Liver (tissue), 9 donors: ENCODE results near the gene NIT1. TPM values are rescaled to one million over a fixed set of nuclear protein-coding genes. Genes with fewer than 3 reads are reported as not detected.

Experiments used
- DNase-seq: peaks from one replicate; pipeline ENCODE4 v3.0.0-alpha.2; 2017; ENCODE audit warnings: low spot score
- H3K27ac ChIP-seq, 2 donors: one replicate each; pipeline ENCODE4 v1.7.0; 2013; ENCODE audit warnings: inconsistent platforms in 2 of 2, low read length in 2 of 2, control low read depth in 1 of 2, low read depth in 1 of 2, mild to moderate bottlenecking in 1 of 2
- H3K27me3 ChIP-seq, 4 donors: one replicate each; pipeline versions ENCODE4 v1.6.1 to v1.7.0; 2013; ENCODE audit warnings: low read length in 3 of 4, inconsistent platforms in 1 of 4, mild to moderate bottlenecking in 1 of 4, moderate library complexity in 1 of 4; ENCODE audit not compliant: control insufficient read depth in 4 of 4, insufficient read depth in 4 of 4
- H3K36me3 ChIP-seq, 4 donors: one replicate each; pipeline versions ENCODE4 v1.6.1 to v1.7.0; 2013; ENCODE audit warnings: low read length in 3 of 4, mild to moderate bottlenecking in 3 of 4, low read depth in 1 of 4, moderate library complexity in 1 of 4; ENCODE audit not compliant: control insufficient read depth in 4 of 4, insufficient read depth in 3 of 4
- H3K4me1 ChIP-seq, 4 donors: one replicate each; pipeline versions ENCODE4 v1.6.1 to v1.7.0; 2013; ENCODE audit warnings: low read length in 3 of 4, mild to moderate bottlenecking in 3 of 4, moderate library complexity in 1 of 4; ENCODE audit not compliant: control insufficient read depth in 4 of 4, insufficient read depth in 4 of 4
- H3K4me3 ChIP-seq, 3 donors: one replicate each; pipeline versions ENCODE4 v1.6.1 to v1.7.0; 2013; ENCODE audit warnings: low read length in 3 of 3, control low read depth in 1 of 3, low read depth in 1 of 3, mild to moderate bottlenecking in 1 of 3
- H3K9ac ChIP-seq, 2 donors: one replicate each; pipeline ENCODE4 v1.7.0; 2013; ENCODE audit warnings: low read length in 2 of 2, mild to moderate bottlenecking in 2 of 2, moderate library complexity in 2 of 2, control low read depth in 1 of 2, low read depth in 1 of 2
- H3K9me3 ChIP-seq, 4 donors: one replicate each; pipeline versions ENCODE4 v1.6.1 to v1.7.0; 2013; ENCODE audit warnings: low read length in 3 of 4; ENCODE audit not compliant: control insufficient read depth in 4 of 4
- EGR1 ChIP-seq, 2 donors: IDR thresholded peaks; 2 replicates each; pipeline ENCODE4 v1.6.1; 2016 to 2018; ENCODE audit warnings: antibody characterized with exemption in 2 of 2, low read depth in 2 of 2
- FOXA1 ChIP-seq: IDR thresholded peaks from 2 replicates; pipeline ENCODE4 v1.6.1; 2016; ENCODE audit warnings: antibody characterized with exemption
- GABPA ChIP-seq, 2 donors: IDR thresholded peaks in 1 of 2; conservative IDR thresholded peaks in 1 of 2; 2 replicates each; pipeline ENCODE4 v1.6.1; 2016; ENCODE audit warnings: antibody characterized with exemption in 2 of 2, mild to moderate bottlenecking in 1 of 2, moderate library complexity in 1 of 2
- HNF4A ChIP-seq, 2 donors: conservative IDR thresholded peaks; 2 replicates each; pipeline ENCODE4 v1.6.1; 2016; ENCODE audit warnings: antibody characterized with exemption in 2 of 2, mild to moderate bottlenecking in 2 of 2
- HNF4G ChIP-seq: IDR thresholded peaks from 2 replicates; pipeline ENCODE4 v1.6.1; 2016; ENCODE audit warnings: antibody characterized with exemption
- JUND ChIP-seq, 2 donors: IDR thresholded peaks; 2 replicates each; pipeline ENCODE4 v1.6.1; 2016; ENCODE audit warnings: antibody characterized with exemption in 2 of 2
- RAD21 ChIP-seq, 2 donors: IDR thresholded peaks; 2 replicates each; pipeline ENCODE4 v1.6.1; 2016; ENCODE audit warnings: antibody characterized with exemption in 2 of 2, mild to moderate bottlenecking in 2 of 2
- RXRA ChIP-seq, 2 donors: IDR thresholded peaks; 2 replicates each; pipeline ENCODE4 v1.6.1; 2017 to 2018; ENCODE audit warnings: antibody characterized with exemption in 2 of 2, mild to moderate bottlenecking in 1 of 2
- SP1 ChIP-seq: IDR thresholded peaks from 2 replicates; pipeline ENCODE4 v1.6.1; 2018; ENCODE audit warnings: antibody characterized with exemption, mild to moderate bottlenecking
- TAF1 ChIP-seq: conservative IDR thresholded peaks from 2 replicates; pipeline ENCODE4 v1.6.1; 2016; ENCODE audit warnings: antibody characterized with exemption, mild to moderate bottlenecking
- YY1 ChIP-seq: IDR thresholded peaks from 2 replicates; pipeline ENCODE4 v1.6.1; 2016; ENCODE audit warnings: antibody characterized with exemption, mild to moderate bottlenecking
- WGBS: extraction: QIAGEN DNeasy Blood & Tissue Kit; methylation state at CpG from one replicate; pipeline ENCODE4 v1.1.7; 2013; 5-methylcytosine and 5-hydroxymethylcytosine counted together
- polyA plus RNA-seq, 2 donors: library from polyadenylated mRNA; stranded (reverse) in 1 of 2; unstranded in 1 of 2; fragments of 200-250 nt in 1 of 2; fragments of >200 nt in 1 of 2; fragmentation: Nextera tagmentation in 1 of 2; extraction: Ambion mirVana in 1 of 2; gene quantifications; one replicate each; pipeline versions ENCODE4 v1.2.1 to v1.2.3, GENCODE V29; 2013 to 2015
- total RNA-seq, 2 donors: library from RNA; depleted of rRNA; stranded (reverse); fragments of >200 nt; gene quantifications; one replicate each; pipeline ENCODE4 v1.2.3, GENCODE V29; 2014
- TF ChIP-seq, protein P1 (sequence below): IDR thresholded peaks from 2 replicates; pipeline ENCODE4 v1.6.1; 2016; ENCODE audit warnings: antibody characterized with exemption
- TF ChIP-seq, protein P2 (sequence below): IDR thresholded peaks from 2 replicates; pipeline ENCODE4 v1.6.1; 2016; ENCODE audit warnings: antibody characterized with exemption
- TF ChIP-seq, protein P3 (sequence below): IDR thresholded peaks from 2 replicates; pipeline ENCODE4 v1.6.1; 2016; ENCODE audit warnings: antibody characterized with exemption
- TF ChIP-seq, protein P4 (sequence below): fragments of 150-350 bp; IDR thresholded peaks from 2 replicates; pipeline ENCODE4 v1.5.1; 2017; ENCODE audit warnings: improper control_type of control experiment, low read depth, low read length; ENCODE audit not compliant: missing input control
- TF ChIP-seq, protein P5 (sequence below): IDR thresholded peaks from 2 replicates; pipeline ENCODE4 v1.6.1; 2016; ENCODE audit warnings: antibody characterized with exemption, mild to moderate bottlenecking
- donor health status: healthy.
- donor health status: healthy.
- donor health status: healthy.
- donor health status: healthy.
- donor health status: healthy.

NIT1 gene
- total and polyA plus RNA-seq, 4 donors: 17.8 to 45.8 (median 39.3) TPM

DNA sequence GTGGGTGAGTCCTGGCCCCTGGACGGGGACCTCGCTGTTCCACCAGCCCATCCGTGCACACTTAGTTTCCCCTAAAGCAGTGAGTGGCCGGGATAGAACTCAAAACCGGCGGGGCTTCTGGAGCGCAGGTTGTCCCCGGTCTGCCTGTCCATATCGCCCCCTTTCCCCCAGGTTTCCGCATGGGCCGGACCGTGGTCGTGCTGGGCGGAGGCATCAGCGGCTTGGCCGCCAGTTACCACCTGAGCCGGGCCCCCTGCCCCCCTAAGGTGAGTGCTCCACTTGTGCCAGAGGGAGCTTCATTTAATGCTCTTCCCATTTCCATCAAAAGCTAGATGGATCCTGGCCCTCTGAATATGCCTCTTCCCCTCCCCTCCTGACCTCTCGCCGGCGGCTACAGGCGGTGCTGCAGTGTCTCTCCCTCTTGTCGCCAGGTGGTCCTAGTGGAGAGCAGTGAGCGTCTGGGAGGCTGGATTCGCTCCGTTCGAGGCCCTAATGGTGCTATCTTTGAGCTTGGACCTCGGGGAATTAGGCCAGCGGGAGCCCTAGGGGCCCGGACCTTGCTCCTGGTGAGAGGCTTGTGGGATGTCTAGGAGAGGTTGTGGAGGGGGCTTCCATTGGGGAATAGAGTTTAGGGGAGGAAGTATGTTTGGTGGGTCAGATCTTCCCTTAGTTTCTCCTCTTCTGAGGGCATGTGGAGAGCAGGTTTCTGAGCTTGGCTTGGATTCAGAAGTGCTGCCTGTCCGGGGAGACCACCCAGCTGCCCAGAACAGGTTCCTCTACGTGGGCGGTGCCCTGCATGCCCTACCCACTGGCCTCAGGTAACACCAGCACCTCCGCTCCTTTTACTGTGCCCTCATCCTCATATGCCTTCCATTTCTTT lies 49.0 kb downstream of the NIT1 start:
- 10% methylated on average over 33 of the region's 33 CpGs for WGBS
- Histone ChIP-seq H3K27me3 (no peaks in the 10 kb centered on the region), H3K4me3 (peak overlapping the region; percentile 67 to 86 (median 82)), H3K9me3 (no peaks in the 10 kb centered on the region), H3K4me1 (peaks cover 4 to 25% (median 19%) of the 10 kb centered on the region in 4 donors), H3K27ac (peak overlapping the region; percentile 6 to 79), H3K36me3 (peaks cover 2 to 39% (median 20%) of the 10 kb centered on the region in 4 donors), H3K9ac (peak overlapping the region; percentile 66 to 84)
- no peak for DNase-seq
- TF ChIP-seq, protein P1, sequence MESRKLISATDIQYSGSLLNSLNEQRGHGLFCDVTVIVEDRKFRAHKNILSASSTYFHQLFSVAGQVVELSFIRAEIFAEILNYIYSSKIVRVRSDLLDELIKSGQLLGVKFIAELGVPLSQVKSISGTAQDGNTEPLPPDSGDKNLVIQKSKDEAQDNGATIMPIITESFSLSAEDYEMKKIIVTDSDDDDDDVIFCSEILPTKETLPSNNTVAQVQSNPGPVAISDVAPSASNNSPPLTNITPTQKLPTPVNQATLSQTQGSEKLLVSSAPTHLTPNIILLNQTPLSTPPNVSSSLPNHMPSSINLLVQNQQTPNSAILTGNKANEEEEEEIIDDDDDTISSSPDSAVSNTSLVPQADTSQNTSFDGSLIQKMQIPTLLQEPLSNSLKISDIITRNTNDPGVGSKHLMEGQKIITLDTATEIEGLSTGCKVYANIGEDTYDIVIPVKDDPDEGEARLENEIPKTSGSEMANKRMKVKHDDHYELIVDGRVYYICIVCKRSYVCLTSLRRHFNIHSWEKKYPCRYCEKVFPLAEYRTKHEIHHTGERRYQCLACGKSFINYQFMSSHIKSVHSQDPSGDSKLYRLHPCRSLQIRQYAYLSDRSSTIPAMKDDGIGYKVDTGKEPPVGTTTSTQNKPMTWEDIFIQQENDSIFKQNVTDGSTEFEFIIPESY: no peak
- TF ChIP-seq, protein P2, sequence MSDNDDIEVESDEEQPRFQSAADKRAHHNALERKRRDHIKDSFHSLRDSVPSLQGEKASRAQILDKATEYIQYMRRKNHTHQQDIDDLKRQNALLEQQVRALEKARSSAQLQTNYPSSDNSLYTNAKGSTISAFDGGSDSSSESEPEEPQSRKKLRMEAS: no peak
- TF ChIP-seq RAD21 (IDR thresholded peaks at IDR 0.05): no peak
- TF ChIP-seq HNF4G: no peak
- TF ChIP-seq HNF4A (conservative IDR thresholded peaks at IDR 0.05): no peak
- no peak for TF ChIP-seq TAF1
- TF ChIP-seq, protein P3, sequence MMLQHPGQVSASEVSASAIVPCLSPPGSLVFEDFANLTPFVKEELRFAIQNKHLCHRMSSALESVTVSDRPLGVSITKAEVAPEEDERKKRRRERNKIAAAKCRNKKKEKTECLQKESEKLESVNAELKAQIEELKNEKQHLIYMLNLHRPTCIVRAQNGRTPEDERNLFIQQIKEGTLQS: no peak
- TF ChIP-seq RXRA (IDR thresholded peaks at IDR 0.05): no peak
- no peak for TF ChIP-seq SP1
- TF ChIP-seq, protein P4, sequence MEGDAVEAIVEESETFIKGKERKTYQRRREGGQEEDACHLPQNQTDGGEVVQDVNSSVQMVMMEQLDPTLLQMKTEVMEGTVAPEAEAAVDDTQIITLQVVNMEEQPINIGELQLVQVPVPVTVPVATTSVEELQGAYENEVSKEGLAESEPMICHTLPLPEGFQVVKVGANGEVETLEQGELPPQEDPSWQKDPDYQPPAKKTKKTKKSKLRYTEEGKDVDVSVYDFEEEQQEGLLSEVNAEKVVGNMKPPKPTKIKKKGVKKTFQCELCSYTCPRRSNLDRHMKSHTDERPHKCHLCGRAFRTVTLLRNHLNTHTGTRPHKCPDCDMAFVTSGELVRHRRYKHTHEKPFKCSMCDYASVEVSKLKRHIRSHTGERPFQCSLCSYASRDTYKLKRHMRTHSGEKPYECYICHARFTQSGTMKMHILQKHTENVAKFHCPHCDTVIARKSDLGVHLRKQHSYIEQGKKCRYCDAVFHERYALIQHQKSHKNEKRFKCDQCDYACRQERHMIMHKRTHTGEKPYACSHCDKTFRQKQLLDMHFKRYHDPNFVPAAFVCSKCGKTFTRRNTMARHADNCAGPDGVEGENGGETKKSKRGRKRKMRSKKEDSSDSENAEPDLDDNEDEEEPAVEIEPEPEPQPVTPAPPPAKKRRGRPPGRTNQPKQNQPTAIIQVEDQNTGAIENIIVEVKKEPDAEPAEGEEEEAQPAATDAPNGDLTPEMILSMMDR: no peak
- no peak for TF ChIP-seq GABPA (IDR thresholded peaks at IDR 0.05 in 1 of 2, conservative IDR thresholded peaks at IDR 0.05 in 1 of 2)
- TF ChIP-seq, protein P5, sequence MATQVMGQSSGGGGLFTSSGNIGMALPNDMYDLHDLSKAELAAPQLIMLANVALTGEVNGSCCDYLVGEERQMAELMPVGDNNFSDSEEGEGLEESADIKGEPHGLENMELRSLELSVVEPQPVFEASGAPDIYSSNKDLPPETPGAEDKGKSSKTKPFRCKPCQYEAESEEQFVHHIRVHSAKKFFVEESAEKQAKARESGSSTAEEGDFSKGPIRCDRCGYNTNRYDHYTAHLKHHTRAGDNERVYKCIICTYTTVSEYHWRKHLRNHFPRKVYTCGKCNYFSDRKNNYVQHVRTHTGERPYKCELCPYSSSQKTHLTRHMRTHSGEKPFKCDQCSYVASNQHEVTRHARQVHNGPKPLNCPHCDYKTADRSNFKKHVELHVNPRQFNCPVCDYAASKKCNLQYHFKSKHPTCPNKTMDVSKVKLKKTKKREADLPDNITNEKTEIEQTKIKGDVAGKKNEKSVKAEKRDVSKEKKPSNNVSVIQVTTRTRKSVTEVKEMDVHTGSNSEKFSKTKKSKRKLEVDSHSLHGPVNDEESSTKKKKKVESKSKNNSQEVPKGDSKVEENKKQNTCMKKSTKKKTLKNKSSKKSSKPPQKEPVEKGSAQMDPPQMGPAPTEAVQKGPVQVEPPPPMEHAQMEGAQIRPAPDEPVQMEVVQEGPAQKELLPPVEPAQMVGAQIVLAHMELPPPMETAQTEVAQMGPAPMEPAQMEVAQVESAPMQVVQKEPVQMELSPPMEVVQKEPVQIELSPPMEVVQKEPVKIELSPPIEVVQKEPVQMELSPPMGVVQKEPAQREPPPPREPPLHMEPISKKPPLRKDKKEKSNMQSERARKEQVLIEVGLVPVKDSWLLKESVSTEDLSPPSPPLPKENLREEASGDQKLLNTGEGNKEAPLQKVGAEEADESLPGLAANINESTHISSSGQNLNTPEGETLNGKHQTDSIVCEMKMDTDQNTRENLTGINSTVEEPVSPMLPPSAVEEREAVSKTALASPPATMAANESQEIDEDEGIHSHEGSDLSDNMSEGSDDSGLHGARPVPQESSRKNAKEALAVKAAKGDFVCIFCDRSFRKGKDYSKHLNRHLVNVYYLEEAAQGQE: no peak
- TF ChIP-seq FOXA1: no peak
- TF ChIP-seq EGR1 (IDR thresholded peaks at IDR 0.05; ENCODE audit: low read depth in 2 of 2): no peak
- no peak for TF ChIP-seq JUND (IDR thresholded peaks at IDR 0.05)
- TF ChIP-seq YY1: no peak
